H1 (cell line): ENCODE measurements around the gene S100A6. TPM values are rescaled to one million over a fixed set of nuclear protein-coding genes. Genes with fewer than 3 reads are reported as not detected.

Experiments used
- CTCF ChIA-PET: fragments of 300-600 bp; sonication (Branson Sonifier 250); formaldehyde crosslinking; loops from one replicate; lab custom pipeline; 2021; ENCODE audit not compliant: partially characterized antibody; lab: Charles Lee
- POLR2A ChIA-PET: fragments of 300-600 bp; sonication (Branson Sonifier 250); formaldehyde crosslinking; loops from one replicate; lab custom pipeline; 2021; ENCODE audit warnings: inconsistent platforms; ENCODE audit not compliant: partially characterized antibody; lab: Charles Lee
- DNase-seq, 2 experiments: peaks; one replicate each; pipeline versions ENCODE4 v3.0.0 to v3.0.0-alpha.2; 2010 to 2022; ENCODE audit warnings: low spot score in 2 of 2, low read depth in 1 of 2, mixed read lengths in 1 of 2
- FAIRE-seq: peaks from 2 replicates; lab custom pipeline; 2011; peaks lifted over from hg19 to GRCh38; lab: Jason Lieb, UNC
- H2AFZ ChIP-seq: 2 replicates; pipeline ENCODE4 v1.8.1; 2012; ENCODE audit warnings: low read length, inconsistent platforms
- H2AK5ac ChIP-seq: 2 replicates; pipeline ENCODE4 v1.6.1; 2013; ENCODE audit warnings: low read depth, low read length
- H2BK120ac ChIP-seq: replicated peaks from 2 replicates; pipeline ENCODE3; 2013; ENCODE audit warnings: low read depth, low read length, inconsistent platforms
- H2BK12ac ChIP-seq: 2 replicates; pipeline ENCODE4 v1.6.1; 2013; ENCODE audit warnings: low read depth, low read length
- H2BK15ac ChIP-seq: 2 replicates; pipeline ENCODE4 v1.6.1; 2013; ENCODE audit warnings: low read length
- H2BK20ac ChIP-seq: 2 replicates; pipeline ENCODE4 v1.6.1; 2013; ENCODE audit warnings: low read length
- H2BK5ac ChIP-seq: 2 replicates; pipeline ENCODE4 v1.6.1; 2013; ENCODE audit warnings: low read depth, low read length
- H3K14ac ChIP-seq: 2 replicates; pipeline ENCODE4 v1.6.1; 2013; ENCODE audit warnings: inconsistent platforms; ENCODE audit not compliant: insufficient read length
- H3K18ac ChIP-seq: 2 replicates; pipeline ENCODE4 v1.6.1; 2013; ENCODE audit warnings: low read length; ENCODE audit errors: extremely low read depth
- H3K23ac ChIP-seq: 2 replicates; pipeline ENCODE4 v1.6.1; 2013; ENCODE audit warnings: inconsistent platforms; ENCODE audit not compliant: insufficient read length
- H3K23me2 ChIP-seq: 2 replicates; pipeline ENCODE4 v1.6.1; 2013; ENCODE audit warnings: low read depth, low read length
- H3K27ac ChIP-seq: 2 replicates; pipeline ENCODE4 v1.6.1; 2011; ENCODE audit warnings: low read depth, low read length, inconsistent platforms
- H3K27me3 ChIP-seq, 4 experiments: replicated peaks in 1 of 4; 1 replicate in 1 of 4; 2 replicates in 3 of 4; pipeline versions ENCODE4 v1.6.1 to v1.8.1; 2011 to 2013; ENCODE audit warnings: low read length in 3 of 4, mild to moderate bottlenecking in 3 of 4, inconsistent platforms in 2 of 4, mixed read lengths in 2 of 4, moderate library complexity in 1 of 4; ENCODE audit not compliant: control insufficient read depth in 3 of 4, insufficient read depth in 3 of 4; ENCODE audit errors: extremely low read depth in 1 of 4
- H3K36me3 ChIP-seq, 4 experiments: 2 replicates each; pipeline versions ENCODE4 v1.6.1 to v1.8.1; 2011 to 2013; ENCODE audit warnings: mild to moderate bottlenecking in 4 of 4, low read length in 3 of 4, moderate library complexity in 2 of 4, control low read depth in 1 of 4, inconsistent platforms in 1 of 4; ENCODE audit not compliant: insufficient read depth in 4 of 4, control insufficient read depth in 2 of 4
- H3K4ac ChIP-seq: replicated peaks from 2 replicates; pipeline ENCODE3; 2013; ENCODE audit warnings: low read length, low read depth, mixed read lengths, inconsistent platforms; ENCODE audit not compliant: insufficient read length
- H3K4me1 ChIP-seq, 4 experiments: replicated peaks in 1 of 4; 1 replicate in 1 of 4; 2 replicates in 3 of 4; pipeline versions ENCODE4 v1.6.1 to v1.8.1; 2011 to 2013; ENCODE audit warnings: low read length in 3 of 4, inconsistent platforms in 2 of 4, mixed read lengths in 1 of 4; ENCODE audit not compliant: insufficient read depth in 4 of 4, control insufficient read depth in 3 of 4
- H3K4me2 ChIP-seq, 2 experiments: 2 replicates each; pipeline versions ENCODE4 v1.6.1 to v1.8.1; 2011 to 2013; ENCODE audit warnings: low read depth in 2 of 2, low read length in 2 of 2, control low read depth in 1 of 2, inconsistent platforms in 1 of 2, mild to moderate bottlenecking in 1 of 2; ENCODE audit not compliant: insufficient read depth in 1 of 2
- H3K4me3 ChIP-seq, 4 experiments: fragments of 200-600, 300-600 bp in 1 of 4; sonication (generic), shearing (Covaris generic), sonication (Bioruptor Twin) in 1 of 4; 2 replicates each; pipeline versions ENCODE4 v1.5.1 to v1.8.1; 2011 to 2016; ENCODE audit warnings: low read length in 4 of 4, low read depth in 3 of 4, control low read depth in 2 of 4, inconsistent platforms in 2 of 4, mild to moderate bottlenecking in 2 of 4, mixed read lengths in 1 of 4, moderate library complexity in 1 of 4; ENCODE audit not compliant: insufficient read depth in 2 of 4; ENCODE audit errors: extremely low read depth in 1 of 4
- H3K56ac ChIP-seq: replicated peaks from 2 replicates; pipeline ENCODE3; 2013; ENCODE audit warnings: low read depth, mild to moderate bottlenecking, mixed read lengths, low read length, inconsistent platforms; ENCODE audit not compliant: insufficient read length
- H3K79me1 ChIP-seq: 2 replicates; pipeline ENCODE4 v1.6.1; 2013; ENCODE audit warnings: low read depth, low read length, control low read depth
- H3K79me2 ChIP-seq, 2 experiments: 2 replicates each; pipeline versions ENCODE4 v1.6.1 to v1.8.1; 2012 to 2013; ENCODE audit warnings: low read length in 2 of 2, mild to moderate bottlenecking in 2 of 2, inconsistent platforms in 1 of 2; ENCODE audit not compliant: insufficient read depth in 2 of 2, control insufficient read depth in 1 of 2
- H3K9ac ChIP-seq, 4 experiments: replicated peaks in 1 of 4; 1 replicate in 1 of 4; 2 replicates in 3 of 4; pipeline versions ENCODE4 v1.6.1 to v1.8.1; 2011 to 2013; ENCODE audit warnings: low read depth in 3 of 4, low read length in 3 of 4, control low read depth in 2 of 4, mild to moderate bottlenecking in 2 of 4, moderate library complexity in 2 of 4, inconsistent platforms in 1 of 4; ENCODE audit errors: extremely low read depth in 1 of 4
- H3K9me3 ChIP-seq, 2 experiments: 2 replicates each; pipeline versions ENCODE4 v1.6.1 to v1.8.1; 2012 to 2013; ENCODE audit warnings: mild to moderate bottlenecking in 2 of 2, moderate library complexity in 2 of 2, control low read depth in 1 of 2, inconsistent platforms in 1 of 2, low read depth in 1 of 2, low read length in 1 of 2, mixed read lengths in 1 of 2; ENCODE audit not compliant: insufficient read depth in 2 of 2
- H4K20me1 ChIP-seq, 2 experiments: replicated peaks in 1 of 2; 2 replicates each; pipeline versions ENCODE3 to v1.8.1; 2011 to 2013; ENCODE audit warnings: inconsistent platforms in 2 of 2, low read length in 2 of 2, mild to moderate bottlenecking in 1 of 2; ENCODE audit not compliant: insufficient read depth in 2 of 2, control insufficient read depth in 1 of 2
- H4K5ac ChIP-seq: 2 replicates; pipeline ENCODE4 v1.6.1; 2013; ENCODE audit warnings: low read length, low read depth, mixed read lengths, inconsistent platforms; ENCODE audit not compliant: insufficient read length
- H4K8ac ChIP-seq: 2 replicates; pipeline ENCODE4 v1.8.0; 2013; ENCODE audit warnings: mild to moderate bottlenecking, moderate library complexity, low read length, inconsistent platforms; ENCODE audit not compliant: insufficient read depth; ENCODE audit errors: extremely low read depth
- H4K91ac ChIP-seq: replicated peaks from 2 replicates; pipeline ENCODE3; 2013; ENCODE audit warnings: low read length, mixed read lengths, inconsistent platforms; ENCODE audit not compliant: insufficient read length
- CBX5 ChIP-seq: fragments of 300-800, 300-1000 bp; sonication (generic); IDR thresholded peaks from 2 replicates; pipeline ENCODE4 v1.7.1; 2016; ENCODE audit warnings: antibody characterized with exemption, low read length, low read depth
- CTBP2 ChIP-seq: IDR thresholded peaks from 2 replicates; pipeline ENCODE4 v1.7.0; 2011; ENCODE audit warnings: borderline replicate concordance, mild to moderate bottlenecking, moderate library complexity, mixed read lengths, low read length; ENCODE audit not compliant: insufficient read depth, insufficient read length
- EGR1 ChIP-seq: IDR thresholded peaks from 2 replicates; pipeline ENCODE4 v1.6.1; 2011; ENCODE audit warnings: low read depth, low read length, borderline replicate concordance
- FOSL1 ChIP-seq: IDR thresholded peaks from 2 replicates; pipeline ENCODE4 v1.6.1; 2011; ENCODE audit warnings: mild to moderate bottlenecking, low read depth, low read length, moderate library complexity; ENCODE audit not compliant: insufficient read depth
- JUND ChIP-seq: IDR thresholded peaks from 2 replicates; pipeline ENCODE4 v1.6.1; 2011; ENCODE audit warnings: mild to moderate bottlenecking, improper control_type of control experiment, low read length
- KDM1A ChIP-seq: fragments of 200-600, 300-600 bp; sonication (generic); IDR thresholded peaks from 2 replicates; pipeline ENCODE4 v1.7.1; 2016; ENCODE audit warnings: mild to moderate bottlenecking, low read length, borderline replicate concordance
- KDM4A ChIP-seq: IDR thresholded peaks from one replicate; pipeline ENCODE4 v1.7.1; 2012; ENCODE audit warnings: low read depth, mild to moderate bottlenecking, moderate library complexity, low read length, inconsistent platforms; ENCODE audit not compliant: severe bottlenecking
- MAFK ChIP-seq: IDR thresholded peaks from 2 replicates; pipeline ENCODE4 v1.6.1; 2012; ENCODE audit warnings: low read depth, mild to moderate bottlenecking, improper control_type of control experiment, low read length
- NRF1 ChIP-seq: IDR thresholded peaks from 2 replicates; pipeline ENCODE4 v1.6.1; 2011; ENCODE audit warnings: mild to moderate bottlenecking, low read depth, low read length, improper control_type of control experiment
- POU5F1 ChIP-seq: IDR thresholded peaks from 2 replicates; pipeline ENCODE4 v1.6.1; 2011; ENCODE audit warnings: low read depth, mild to moderate bottlenecking, low read length, moderate library complexity
- RBBP5 ChIP-seq: IDR thresholded peaks from 2 replicates; pipeline ENCODE4 v1.7.1; 2012; ENCODE audit warnings: low read depth, mild to moderate bottlenecking, inconsistent platforms, low read length, moderate library complexity, borderline replicate concordance
- SIX5 ChIP-seq: IDR thresholded peaks from 2 replicates; pipeline ENCODE4 v1.6.1; 2011; ENCODE audit warnings: mild to moderate bottlenecking, low read depth, low read length
- YY1 ChIP-seq: IDR thresholded peaks from 2 replicates; pipeline ENCODE4 v1.6.1; 2011; ENCODE audit warnings: low read depth, mild to moderate bottlenecking, low read length
- WGBS, 2 experiments: shearing (Covaris generic) in 1 of 2; methylation state at CpG; one replicate each; pipeline versions ENCODE4 v1.1.6 to v1.1.7; 2013 to 2015; ENCODE audit warnings: low lambda C conversion rate in 2 of 2, mixed read lengths in 2 of 2, inconsistent platforms in 1 of 2, low coverage in 1 of 2, missing lambda C conversion rate in 1 of 2; ENCODE audit not compliant: insufficient replicate concordance in 2 of 2, insufficient coverage in 1 of 2, insufficient read length in 1 of 2; ENCODE audit errors: extremely low coverage in 1 of 2, missing lambda C conversion rate in 1 of 2; 5-methylcytosine and 5-hydroxymethylcytosine counted together
- polyA plus RNA-seq, 7 experiments: library from polyadenylated mRNA; depleted of rRNA in 3 of 7; stranded (reverse) in 5 of 7; unstranded in 2 of 7; fragments of >200 nt in 5 of 7; fragments of 200-250 nt in 2 of 7; gene quantifications; 1 replicate in 5 of 7; 2 replicates in 1 of 7; 4 replicates in 1 of 7; pipeline versions ENCODE4 v1.2.1 to v1.2.3, GENCODE V29; 2011 to 2013; ENCODE audit warnings: missing spikeins in 2 of 7, mixed read lengths in 2 of 7
- total RNA-seq: library from RNA; stranded (reverse); fragmentation: NEBNext Ultra II Directional; extraction: Animal tissue kit (Norgen Biotek cat#: 25700); gene quantifications from 2 replicates; pipeline ENCODE4 v1.2.1, GENCODE V29; 2021
- TF ChIP-seq, protein P1 (sequence below): IDR thresholded peaks from 2 replicates; pipeline ENCODE4 v1.6.1; 2011; ENCODE audit warnings: low read length, improper control_type of control experiment

The S100A6 gene
- total and polyA plus RNA-seq, 2 of the 8 experiments (the other 6 are each of a cell fraction or from before 2014, with no cell fraction given): 11.1 to 63.0 TPM

DNA sequence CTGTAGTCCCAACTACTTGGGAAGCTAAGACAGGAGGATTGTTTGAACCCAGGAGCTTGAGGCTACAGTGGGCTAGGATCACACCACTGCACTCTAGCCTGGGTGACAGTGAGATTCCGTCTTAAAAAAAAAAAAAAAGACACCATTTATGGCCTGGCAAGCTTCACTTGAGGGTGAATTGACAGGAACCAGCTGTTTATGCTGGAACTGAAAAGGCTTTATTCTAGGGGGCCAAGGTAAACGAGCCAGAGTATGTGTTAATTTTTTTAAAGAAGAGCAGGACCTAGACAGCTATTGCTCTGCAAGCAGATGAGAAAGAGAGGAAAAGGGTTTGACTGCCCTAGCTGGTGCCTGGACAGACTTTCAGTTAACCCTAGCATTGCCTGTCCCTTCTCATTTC, 37.0 kb downstream of the S100A6 start:
- no peaks in the 10 kb centered on the region for H3K23me2 ChIP-seq
- H3K56ac ChIP-seq: no peak overlapping the region
- no peak overlapping the region for H4K91ac ChIP-seq
- peaks cover 0 to 6% (median 2%) of the 10 kb centered on the region in 4 experiments; a peak in 4 of 7 replicates for H3K4me1 ChIP-seq
- ChIA-PET POLR2A (interaction anchor here (0.9 to 1.1 kb wide), 2 partner anchors 33 to 136 kb away, joined by 3 read pairs; no protein-coding TSS in a partner anchor), CTCF (interaction anchor here (0.6 to 21.4 kb wide), 4 partner anchors 11 to 161 kb away, joined by 3 to 360 read pairs (median 10); partner anchors contain the start of gene PGLYRP4)
- H3K27ac ChIP-seq: no peak overlapping the region
- H3K79me2 ChIP-seq: no peaks in the 10 kb centered on the region
- no peak for FAIRE-seq
- no peak overlapping the region for H3K18ac ChIP-seq
- H3K4me3 ChIP-seq: no peak overlapping the region
- no peak overlapping the region for H2AK5ac ChIP-seq
- no peak overlapping the region for H4K8ac ChIP-seq
- no peak overlapping the region for H3K14ac ChIP-seq
- H3K9me3 ChIP-seq: no peaks in the 10 kb centered on the region
- 84% methylated on average over 2 of the region's 2 CpGs; no CpG with 5 or more reads in 1 of the 2 experiments for WGBS, 2 experiments
- no peak overlapping the region for H3K4me2 ChIP-seq
- no peak overlapping the region for H3K4ac ChIP-seq
- H4K5ac ChIP-seq: no peak overlapping the region
- H2BK15ac ChIP-seq: no peak overlapping the region
- no peak overlapping the region for H2BK20ac ChIP-seq
- no peaks in the 10 kb centered on the region for H3K79me1 ChIP-seq
- H3K27me3 ChIP-seq: no peaks in the 10 kb centered on the region
- H4K20me1 ChIP-seq: no peaks in the 10 kb centered on the region
- no peak overlapping the region for H2BK12ac ChIP-seq
- H2BK5ac ChIP-seq: no peak overlapping the region
- H3K23ac ChIP-seq: no peak overlapping the region
- no peak overlapping the region for H3K9ac ChIP-seq
- H2BK120ac ChIP-seq: no peak overlapping the region
- H3K36me3 ChIP-seq: no peaks in the 10 kb centered on the region
- DNase-seq: no peak
- H2AFZ ChIP-seq: no peak overlapping the region
- TF ChIP-seq CTBP2: no peak
- TF ChIP-seq, protein P1, sequence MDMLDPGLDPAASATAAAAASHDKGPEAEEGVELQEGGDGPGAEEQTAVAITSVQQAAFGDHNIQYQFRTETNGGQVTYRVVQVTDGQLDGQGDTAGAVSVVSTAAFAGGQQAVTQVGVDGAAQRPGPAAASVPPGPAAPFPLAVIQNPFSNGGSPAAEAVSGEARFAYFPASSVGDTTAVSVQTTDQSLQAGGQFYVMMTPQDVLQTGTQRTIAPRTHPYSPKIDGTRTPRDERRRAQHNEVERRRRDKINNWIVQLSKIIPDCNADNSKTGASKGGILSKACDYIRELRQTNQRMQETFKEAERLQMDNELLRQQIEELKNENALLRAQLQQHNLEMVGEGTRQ: no peak
- TF ChIP-seq KDM1A: no peak
- no peak for TF ChIP-seq RBBP5
- no peak for TF ChIP-seq KDM4A
- no peak for TF ChIP-seq FOSL1
- no peak for TF ChIP-seq NRF1
- TF ChIP-seq SIX5: no peak
- TF ChIP-seq POU5F1: no peak
- TF ChIP-seq EGR1: no peak
- TF ChIP-seq JUND: no peak
- TF ChIP-seq YY1: no peak
- no peak for TF ChIP-seq CBX5
- TF ChIP-seq MAFK: no peak
